ENCODE results near the gene CCDC50.

CCDC50 gene

DNA sequence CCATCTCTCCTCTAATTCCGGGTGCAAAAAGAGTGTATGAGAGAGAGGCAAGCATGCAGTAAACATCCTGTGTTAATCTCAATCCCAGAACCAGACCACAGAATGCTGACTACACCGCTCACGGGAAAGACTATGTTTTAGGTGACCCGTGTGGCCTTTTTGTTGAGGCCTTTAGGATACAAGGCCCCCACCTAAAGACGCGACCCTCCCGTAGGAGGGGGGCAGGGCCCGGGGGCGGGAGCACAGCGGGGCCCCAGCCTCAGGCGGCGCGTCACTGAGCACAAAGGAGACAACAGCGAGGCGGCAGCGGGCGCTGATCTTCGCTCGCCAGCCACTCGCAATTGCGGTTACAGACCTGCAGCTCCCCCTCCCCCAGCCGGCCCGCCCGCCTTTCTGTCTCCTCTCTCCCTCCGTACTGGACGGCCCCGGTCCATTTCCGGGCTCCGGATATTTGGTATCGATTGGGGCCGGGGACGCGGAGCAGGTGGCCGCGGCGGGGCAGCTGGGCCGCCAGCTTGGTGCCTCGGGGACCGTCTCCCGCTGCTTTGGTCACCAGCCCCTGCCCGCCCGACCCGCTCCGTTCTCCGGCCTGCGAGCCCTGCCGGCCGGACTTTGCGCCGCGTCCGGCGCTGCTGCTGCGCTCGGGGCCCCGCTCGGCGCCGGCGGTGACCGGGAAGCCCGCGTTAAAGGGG, at the start of gene CCDC50:
Gene CCDC50, plus strand, starts transcription at position 433 of the 692 bp plus-strand sequence. CDS start 281 bp downstream, outside the sequence.
- DNase-seq: peak; percentile 79

GRCh38 chr3:191280111-191280510, 49.1 kb upstream of the CCDC50 start:
- DNase-seq: no peak

DNA sequence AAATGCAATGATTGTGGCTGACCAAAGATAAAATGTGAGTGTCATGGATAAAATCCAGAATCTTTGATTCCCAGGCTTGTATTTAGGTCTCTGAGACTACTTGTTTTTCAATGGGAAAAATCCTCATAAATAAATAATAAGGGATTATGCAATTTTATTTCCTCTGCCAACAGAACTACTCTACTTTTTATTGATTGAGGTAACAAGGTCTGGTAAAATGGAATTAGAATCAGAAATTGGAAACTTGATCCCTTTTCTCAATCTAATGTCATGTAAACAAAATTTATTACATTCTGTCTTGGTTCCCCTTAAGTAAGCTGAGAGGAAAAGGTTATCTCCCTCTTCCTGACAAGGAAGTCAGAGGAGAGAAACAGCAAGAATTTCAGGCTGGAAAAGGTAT, 48.3 kb upstream of the CCDC50 start:
- no peak for DNase-seq

DNA sequence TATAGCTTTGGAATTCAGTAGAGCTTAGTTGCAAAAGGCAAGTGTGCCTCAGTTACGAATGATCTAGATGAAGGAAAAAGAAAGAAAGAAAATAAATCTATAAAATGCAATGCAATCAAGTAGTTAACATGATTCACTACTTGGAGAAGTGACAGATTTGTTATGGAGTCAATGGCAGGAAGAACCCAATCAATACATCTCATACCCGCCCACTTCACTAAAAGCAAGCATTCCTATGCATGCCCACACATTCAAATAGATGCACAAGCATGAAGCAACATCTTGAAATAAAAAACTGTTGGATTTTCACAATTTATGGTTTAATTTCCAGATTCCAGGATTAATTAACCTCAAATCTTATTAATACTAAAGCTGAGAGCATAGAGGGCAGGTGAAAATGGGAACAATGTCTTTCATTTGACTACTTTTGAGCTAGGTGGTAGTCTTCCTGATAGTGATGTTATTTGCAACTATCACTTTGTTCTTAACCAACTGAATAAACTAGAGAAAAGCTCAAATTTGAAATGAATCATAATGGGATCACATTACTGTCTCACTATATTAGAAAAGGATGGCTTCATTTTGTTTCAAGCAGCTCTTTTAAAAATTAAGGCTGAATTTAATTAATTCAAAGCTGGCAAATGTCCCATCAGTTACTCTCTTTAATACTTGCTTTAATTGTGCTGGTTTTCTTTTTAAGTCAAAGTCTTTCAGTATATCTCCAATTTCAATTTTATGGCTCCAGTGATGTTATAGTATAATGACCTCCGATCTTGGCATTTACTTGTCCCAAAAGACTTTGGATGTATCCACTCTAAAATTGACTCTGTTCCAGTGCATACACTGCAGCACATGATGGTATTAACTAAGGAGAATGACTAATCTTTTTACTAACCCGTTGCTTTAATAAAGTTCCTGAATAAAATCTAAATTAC, 46.7 kb upstream of the CCDC50 start:
- no peak for DNase-seq

DNA sequence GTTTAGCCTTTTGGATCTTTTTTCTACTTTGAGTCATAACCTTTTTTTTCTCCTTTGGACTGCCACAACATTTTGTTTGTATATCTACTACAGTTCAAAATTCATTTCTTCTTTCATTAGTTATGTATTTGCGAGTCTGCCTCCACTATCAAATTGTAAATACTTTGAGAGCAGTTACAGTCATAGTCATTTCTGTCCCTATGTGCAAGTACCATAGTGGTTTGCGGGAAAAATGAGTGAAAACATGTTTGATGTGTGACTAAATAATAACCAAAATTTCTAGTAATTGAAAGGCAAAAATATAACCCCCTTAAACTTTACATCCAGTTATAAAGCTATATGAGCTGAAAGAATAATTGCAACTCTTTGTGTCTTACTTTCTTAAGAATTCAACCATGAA, 45.8 kb upstream of the CCDC50 start:
- no peak for DNase-seq

GRCh38 chr3:191290311-191291025, 38.7 kb upstream of the CCDC50 start:
- no peak for DNase-seq

DNA sequence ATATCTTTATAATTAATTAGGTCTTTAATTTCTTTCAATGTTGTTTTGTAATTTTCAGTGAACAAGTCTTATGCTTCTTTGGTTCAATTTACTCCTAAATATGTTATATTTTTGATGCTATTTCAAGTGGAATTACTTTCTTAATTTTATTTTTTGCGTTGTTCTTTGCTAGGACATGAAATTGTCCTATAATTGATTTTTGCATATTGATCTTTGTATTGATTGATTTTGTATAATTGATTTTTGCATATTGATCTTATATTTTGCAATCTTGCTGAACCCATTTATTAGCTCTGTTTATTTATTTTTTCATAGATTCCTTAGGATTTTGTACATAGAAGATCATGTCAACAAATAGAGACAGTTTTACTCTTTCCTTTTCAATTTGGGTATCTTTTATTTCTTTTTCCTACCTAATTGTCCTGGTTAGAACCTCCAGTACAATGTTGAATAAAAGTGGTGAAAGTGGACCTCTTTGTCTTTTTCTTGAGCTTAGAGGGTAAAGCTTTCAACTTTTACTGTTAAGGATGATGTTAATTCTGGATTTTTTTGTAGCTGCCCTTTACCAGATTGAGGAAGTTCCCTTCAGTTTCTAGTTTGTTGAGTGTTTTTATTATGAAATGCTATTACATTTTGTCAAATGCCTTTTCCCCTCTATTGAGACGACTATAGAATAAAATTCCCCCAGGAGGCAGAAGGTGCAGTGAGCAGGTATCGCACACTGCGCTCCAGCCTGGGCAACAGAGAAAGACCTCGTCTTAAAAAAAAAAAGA, 36.8 kb upstream of the CCDC50 start:
- DNase-seq: no peak

- DNase-seq: no peak
These were observed 34.9 kb upstream of the CCDC50 start for GRCh38 chr3:191294291-191294690.

- DNase-seq: no peak
These were observed 33.1 kb upstream of the CCDC50 start for GRCh38 chr3:191296041-191296541.

- no peak for DNase-seq
These were observed 30.3 kb upstream of the CCDC50 start for GRCh38 chr3:191298846-191299245.

GRCh38 chr3:191300422-191300821, 28.8 kb upstream of the CCDC50 start:
- no peak for DNase-seq

DNA sequence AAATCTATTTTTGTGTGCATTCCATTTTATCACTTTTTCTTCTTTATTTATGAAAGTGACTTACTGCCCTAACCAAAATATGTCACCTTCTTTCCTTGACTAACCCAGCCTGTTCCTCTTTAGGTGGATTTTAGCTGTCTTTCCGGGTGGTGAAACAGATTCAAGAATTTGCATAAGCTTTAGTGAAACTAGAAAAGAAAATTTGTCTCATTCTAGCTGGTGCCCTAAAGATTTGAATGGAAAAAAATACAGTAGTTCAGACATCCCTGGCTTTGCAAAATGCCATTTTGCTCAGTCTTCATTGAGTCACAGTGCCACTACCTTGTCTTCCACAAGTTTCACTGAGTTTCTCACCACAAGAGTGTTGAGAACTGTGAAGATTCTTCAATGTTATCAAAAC, 28.2 kb upstream of the CCDC50 start:
- DNase-seq: no peak

GRCh38 chr3:191301782-191302411, 27.3 kb upstream of the CCDC50 start:
- DNase-seq: no peak

GRCh38 chr3:191302451-191302850, 26.7 kb upstream of the CCDC50 start:
- DNase-seq: no peak

DNA sequence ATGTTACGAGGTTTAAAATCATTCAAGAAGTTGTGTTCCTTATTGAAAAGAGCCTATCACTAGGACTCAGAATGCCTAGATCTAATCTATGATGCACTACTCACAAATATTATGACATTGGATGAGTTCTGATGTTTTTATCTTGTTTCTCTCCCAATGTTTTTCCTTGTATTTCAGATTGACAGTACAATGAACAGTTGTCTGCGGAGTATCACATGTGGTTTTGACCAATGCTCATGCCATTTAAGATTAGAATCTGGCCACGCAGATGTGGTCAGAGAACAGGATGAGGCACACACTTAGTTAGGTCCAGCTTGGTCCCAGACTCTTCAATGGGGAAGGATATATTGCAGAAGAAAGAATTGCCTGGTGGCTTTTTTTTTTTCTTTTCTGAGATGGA, 25.6 kb upstream of the CCDC50 start:
- DNase-seq: no peak

GRCh38 chr3:191306428-191306827, 22.8 kb upstream of the CCDC50 start:
- DNase-seq: no peak

- DNase-seq: no peak
These were observed 21.9 kb upstream of the CCDC50 start for GRCh38 chr3:191307341-191307740.

- DNase-seq: no peak
These were observed 15.9 kb upstream of the CCDC50 start for GRCh38 chr3:191313296-191313695.

GRCh38 chr3:191314109-191314728, 15.0 kb upstream of the CCDC50 start:
- no peak for DNase-seq

DNA sequence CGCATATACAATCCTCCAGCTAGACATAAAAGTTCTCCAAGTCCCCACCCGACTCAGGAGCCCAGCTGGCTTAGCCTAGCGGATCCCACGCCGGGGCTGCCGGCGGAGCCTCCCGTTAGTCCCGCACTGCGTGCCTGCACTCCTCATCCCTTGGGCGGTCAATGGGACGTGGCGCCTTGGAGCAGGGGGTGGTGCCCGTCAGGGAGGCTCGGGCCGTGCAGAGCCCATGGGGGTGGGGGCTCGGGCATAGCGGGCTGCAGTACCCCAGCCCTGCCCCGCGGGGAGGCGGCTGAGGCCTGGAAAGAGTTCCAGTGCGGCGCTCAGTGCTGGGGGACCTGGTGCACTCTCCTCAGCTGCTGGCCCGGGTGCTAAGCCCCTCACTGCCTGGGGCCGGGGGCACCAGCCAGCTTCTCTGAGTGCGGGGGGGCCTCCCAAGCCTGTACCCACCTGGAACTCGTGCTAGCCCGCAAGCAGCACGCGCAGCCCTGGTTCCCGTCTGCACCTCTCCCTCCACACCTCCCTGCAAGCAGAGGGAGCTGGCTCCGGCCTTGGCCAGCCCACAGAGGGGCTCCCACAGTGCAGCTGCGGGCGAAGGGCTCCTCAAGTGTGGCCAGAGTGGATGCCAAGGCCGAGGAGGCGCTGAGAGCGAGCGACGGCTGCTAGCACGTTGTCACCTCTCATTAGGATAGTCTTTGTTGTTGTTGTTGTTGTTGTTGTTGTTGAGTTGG, 12.2 kb upstream of the CCDC50 start:
- DNase-seq: no peak

GRCh38 chr3:191320316-191320715, 8.9 kb upstream of the CCDC50 start:
- DNase-seq: no peak
